ENCODE results near the gene DIS3L2. TPM values are rescaled to one million over a fixed set of nuclear protein-coding genes. Genes with fewer than 3 reads are reported as not detected.

The DIS3L2 gene
- total RNA-seq, 1 experiment from 2014 or later, result 28.5 TPM

GRCh38 chr2:232028631-232029030 lies 67.1 kb downstream of the DIS3L2 start:
- CTCF ChIA-PET, result interaction anchor here (1.4 kb wide), 1 partner anchor 98 kb away, joined by 7 read pairs; no protein-coding TSS in a partner anchor
- POLR2A ChIA-PET, result no interaction called here
- 0 out of 2 replicates have a peak, but pooled peaks cover 3% of the 10 kb centered on the region for H3K9me3 Mint-ChIP-seq
- TF ChIP-seq MXD4 (CRISPR knock-in tag; IDR thresholded peaks at IDR 0.05; ENCODE audit: borderline replicate concordance) (no peak), ZNF317 (CRISPR knock-in tag; IDR thresholded peaks at IDR 0.05; ENCODE audit: borderline replicate concordance, low read depth) (no peak), KAT7 (CRISPR knock-in tag; IDR thresholded peaks at IDR 0.05; ENCODE audit: borderline replicate concordance) (no peak), ZNF396 (CRISPR knock-in tag; IDR thresholded peaks at IDR 0.05; ENCODE audit: borderline replicate concordance) (no peak), TP53 (CRISPR knock-in tag; IDR thresholded peaks at IDR 0.05) (no peak), ZNF532 (CRISPR knock-in tag; IDR thresholded peaks at IDR 0.05; ENCODE audit: borderline replicate concordance) (no peak), RELA (CRISPR knock-in tag; IDR thresholded peaks at IDR 0.05; ENCODE audit: borderline replicate concordance) (no peak), ESRRA (CRISPR knock-in tag; IDR thresholded peaks at IDR 0.05; ENCODE audit: borderline replicate concordance) (no peak), ZNF121 (CRISPR knock-in tag; IDR thresholded peaks at IDR 0.05) (no peak), ZNF416 (CRISPR knock-in tag; IDR thresholded peaks at IDR 0.05) (no peak), SOX15 (CRISPR knock-in tag; IDR thresholded peaks at IDR 0.05) (no peak), ATF2 (CRISPR knock-in tag; IDR thresholded peaks at IDR 0.05; ENCODE audit: borderline replicate concordance, low read depth) (no peak), ZMAT4 (CRISPR knock-in tag; IDR thresholded peaks at IDR 0.05) (no peak), ARID4B (CRISPR knock-in tag; IDR thresholded peaks at IDR 0.05; ENCODE audit: borderline replicate concordance) (no peak), EMX1 (CRISPR knock-in tag; IDR thresholded peaks at IDR 0.05) (no peak), ZNF512 (CRISPR knock-in tag; IDR thresholded peaks at IDR 0.05; ENCODE audit: borderline replicate concordance) (no peak), NR1H2 (CRISPR knock-in tag; IDR thresholded peaks at IDR 0.05) (no peak), ZNF138 (CRISPR knock-in tag; conservative IDR thresholded peaks at IDR 0.05) (no peak), ZNF232 (CRISPR knock-in tag; IDR thresholded peaks at IDR 0.05) (no peak), MLX (CRISPR knock-in tag; IDR thresholded peaks at IDR 0.05) (no peak)
- no peak for ATAC-seq
- no peak overlapping the region for H3K27ac Mint-ChIP-seq
- no peak for DNase-seq (ENCODE audit: low spot score)
- peaks cover 9% of the 10 kb centered on the region for H3K36me3 Mint-ChIP-seq
- H3K4me3 Mint-ChIP-seq, result no peak overlapping the region
- H3K27me3 Mint-ChIP-seq (ENCODE audit: low read depth), result no peaks in the 10 kb centered on the region
- peaks cover 7% of the 10 kb centered on the region for H3K4me1 Mint-ChIP-seq

Measured in WTC11 (cell line).